A549 (cell line): ENCODE data around the gene APC2. TPM values are rescaled to one million over a fixed set of nuclear protein-coding genes. Genes with fewer than 3 reads are reported as not detected.
A peak's percentile ranks its signal among the peaks of the same experiment; 100 is the strongest.

Source experiments
- ATAC-seq, 2 experiments: fragments of 200-7000 bp in 1 of 2; fragments of >200 bp in 1 of 2; cut with Nextera tagmentation in 1 of 2; cut with Tn5 transposase in 1 of 2; 3 replicates each; pipeline versions ENCODE4 v1.8.0 to v1.9.1; 2018 to 2020; ENCODE audit warnings: mild to moderate bottlenecking in 1 of 2, moderate library complexity in 1 of 2
- CTCF ChIA-PET: fragments of 300-600 bp; sonication (Branson Sonifier 250); formaldehyde crosslinking; extraction: SDS; loops from one replicate; lab custom pipeline; 2021; ENCODE audit warnings: antibody characterized with exemption, inconsistent platforms; lab: Yijun Ruan, JAX
- POLR2A ChIA-PET: fragments of 350-600 bp; formaldehyde crosslinking; extraction: SDS; loops from one replicate; lab custom pipeline; 2021; ENCODE audit warnings: antibody characterized with exemption, inconsistent platforms; lab: Yijun Ruan, JAX
- DNase-seq, 2 experiments: peaks; one replicate each; pipeline versions ENCODE4 v3.0.0 to v3.0.0-alpha.2; 2011 to 2016; ENCODE audit warnings: low read depth in 1 of 2, low spot score in 1 of 2
- FAIRE-seq: peaks from 2 replicates; lab custom pipeline; 2011; peaks lifted over from hg19 to GRCh38; lab: Jason Lieb, UNC
- H3K27ac ChIP-seq, 2 experiments: fragments of >200 bp; sonication (Bioruptor Twin); formaldehyde crosslinking; 3 replicates each; pipeline ENCODE4 v1.5.1; 2016 to 2017
- H3K4me1 ChIP-seq: fragments of >200 bp; sonication (Bioruptor Twin); formaldehyde crosslinking; 3 replicates; pipeline ENCODE4 v1.6.1; 2016
- H3K4me2 ChIP-seq: fragments of >200 bp; sonication (Bioruptor Twin); formaldehyde crosslinking; 3 replicates; pipeline ENCODE4 v1.6.1; 2016
- H3K4me3 ChIP-seq: fragments of >200 bp; sonication (Bioruptor Twin); formaldehyde crosslinking; 3 replicates; pipeline ENCODE4 v1.5.1; 2016
- H3K9me3 ChIP-seq: fragments of >200 bp; sonication (Bioruptor Twin); formaldehyde crosslinking; 3 replicates; pipeline ENCODE4 v1.6.1; 2016
- BHLHE40 ChIP-seq: IDR thresholded peaks from 2 replicates; pipeline ENCODE4 v1.6.1; 2012; ENCODE audit warnings: low read depth, low read length, inconsistent platforms
- CBX2 ChIP-seq: fragments of 200-600 bp; sonication (generic); IDR thresholded peaks from 2 replicates; pipeline ENCODE4 v1.6.1; 2016; ENCODE audit warnings: low read depth, mild to moderate bottlenecking, borderline replicate concordance
- CEBPB ChIP-seq, 2 experiments: fragments of >200 bp in 1 of 2; sonication (Bioruptor Twin) in 1 of 2; formaldehyde crosslinking in 1 of 2; IDR thresholded peaks; 2 replicates each; pipeline ENCODE4 v1.6.1; 2012 to 2016
- CHD2 ChIP-seq: fragments of 150-350 bp; IDR thresholded peaks from 2 replicates; pipeline ENCODE4 v1.6.1; 2014; ENCODE audit warnings: low read length; ENCODE audit not compliant: partially characterized antibody
- EHMT2 ChIP-seq: fragments of 200-600 bp; sonication (generic); IDR thresholded peaks from 2 replicates; pipeline ENCODE4 v1.6.1; 2016; ENCODE audit warnings: antibody characterized with exemption, low read depth, mild to moderate bottlenecking, moderate library complexity
- ELK1 ChIP-seq: fragments of 150-350 bp; IDR thresholded peaks from 2 replicates; pipeline ENCODE4 v1.6.1; 2014; ENCODE audit warnings: low read depth, mild to moderate bottlenecking, low read length
- FOSB ChIP-seq: fragments of 250-450 bp; sonication (Bioruptor Pico); IDR thresholded peaks from 2 replicates; pipeline ENCODE4 v1.5.0; 2020; ENCODE audit warnings: mild to moderate bottlenecking, moderate library complexity
- FOXS1 ChIP-seq: fragments of 250-450 bp; sonication (Bioruptor Pico); IDR thresholded peaks from 2 replicates; pipeline ENCODE4 v1.5.0; 2020; ENCODE audit warnings: mild to moderate bottlenecking, moderate library complexity
- HES2 ChIP-seq: fragments of >200 bp; sonication (Bioruptor Twin); formaldehyde crosslinking; IDR thresholded peaks from 2 replicates; pipeline ENCODE4 v1.6.1; 2016
- JUN ChIP-seq, 2 experiments: fragments of >200 bp; sonication (Bioruptor Twin); formaldehyde crosslinking; IDR thresholded peaks; 2 replicates in 1 of 2; 3 replicates in 1 of 2; pipeline ENCODE4 v1.6.1; 2016 to 2017
- KDM5A ChIP-seq: fragments of 200-600 bp; sonication (generic); IDR thresholded peaks from 2 replicates; pipeline ENCODE4 v1.6.1; 2016; ENCODE audit warnings: antibody characterized with exemption, mild to moderate bottlenecking
- NR3C1 ChIP-seq: fragments of >200 bp; sonication (Bioruptor Twin); formaldehyde crosslinking; IDR thresholded peaks from 3 replicates; pipeline ENCODE4 v1.6.1; 2017
- PHF8 ChIP-seq: fragments of 200-600 bp; sonication (generic); IDR thresholded peaks from 2 replicates; pipeline ENCODE4 v1.6.1; 2016; ENCODE audit warnings: low read depth, mild to moderate bottlenecking, antibody characterized with exemption, moderate library complexity, borderline replicate concordance
- POLR2A ChIP-seq: IDR thresholded peaks from 2 replicates; pipeline ENCODE4 v1.6.1; 2012; ENCODE audit warnings: mild to moderate bottlenecking, low read length
- POLR2AphosphoS2 ChIP-seq: conservative IDR thresholded peaks from 2 replicates; pipeline ENCODE4 v1.6.1; 2012; ENCODE audit warnings: low read length, improper control_type of control experiment, inconsistent platforms
- REST ChIP-seq: fragments of 200-600 bp; sonication (generic); IDR thresholded peaks from 2 replicates; pipeline ENCODE4 v1.6.1; 2016; ENCODE audit warnings: antibody characterized with exemption, mild to moderate bottlenecking, moderate library complexity
- SMC3 ChIP-seq: fragments of >200 bp; sonication (Bioruptor Twin); formaldehyde crosslinking; IDR thresholded peaks from 3 replicates; pipeline ENCODE4 v1.6.1; 2018; ENCODE audit warnings: inconsistent platforms
- TFCP2L1 ChIP-seq: fragments of 250-450 bp; sonication (Bioruptor Pico); IDR thresholded peaks from 2 replicates; pipeline ENCODE4 v1.5.0; 2021; ENCODE audit warnings: mild to moderate bottlenecking
- TP53 ChIP-seq: fragments of 250-450 bp; sonication (Bioruptor Pico); IDR thresholded peaks from 2 replicates; pipeline ENCODE4 v1.5.0; 2021; ENCODE audit warnings: mild to moderate bottlenecking, moderate library complexity
- USF2 ChIP-seq: fragments of 450-650 bp; IDR thresholded peaks from 2 replicates; pipeline ENCODE4 v1.6.1; 2014; ENCODE audit warnings: antibody characterized with exemption
- ZNF302 ChIP-seq: fragments of 250-450 bp; sonication (Bioruptor Pico); IDR thresholded peaks from 2 replicates; pipeline ENCODE4 v1.9.0; 2021; ENCODE audit warnings: inconsistent platforms, mild to moderate bottlenecking, moderate library complexity
- ZSCAN20 ChIP-seq: fragments of 250-450 bp; sonication (Bioruptor Pico); IDR thresholded peaks from 2 replicates; pipeline ENCODE4 v1.8.0; 2022; ENCODE audit warnings: mild to moderate bottlenecking, moderate library complexity
- WGBS: methylation state at CpG from one replicate; pipeline ENCODE4 v1.1.6; 2017; ENCODE audit errors: missing lambda C conversion rate; 5-methylcytosine and 5-hydroxymethylcytosine counted together
- polyA plus RNA-seq, 4 experiments: library from polyadenylated mRNA; depleted of rRNA in 3 of 4; stranded (reverse); fragments of >200 nt; fragmentation: RNase III in 1 of 4; extraction: RNeasy Plus Mini Kit Qiagen cat#74134 plus additional on column Dnase treatment in 1 of 4; gene quantifications; 2 replicates in 3 of 4; 3 replicates in 1 of 4; pipeline ENCODE4 v1.2.3, GENCODE V29; 2011 to 2017

The APC2 gene
- polyA plus RNA-seq, 2 of the 4 experiments (the other 2 are of a cell fraction): 0.36 to 1.6 TPM

GRCh38 chr19:1409204-1410005 is 40.5 kb upstream of the APC2 start:
- peaks cover 18% of the 10 kb centered on the region; the same call in 2 of the 3 replicates for H3K4me1 ChIP-seq
- TF ChIP-seq ZNF302 (no peak), POLR2AphosphoS2 (no peak), TP53 (CRISPR knock-in tag) (no peak), TFCP2L1 (CRISPR knock-in tag) (no peak), ELK1 (no peak), CBX2 (no peak), SMC3 (no peak), BHLHE40 (no peak), JUN (IDR thresholded peaks at IDR 0.05) (no peak), EHMT2 (no peak), ZSCAN20 (no peak), CEBPB (IDR thresholded peaks at IDR 0.05) (no peak), FOXS1 (CRISPR knock-in tag) (no peak)
- ChIA-PET POLR2A (no interaction called here), CTCF (interaction anchor here (0.9 to 1.9 kb wide), 4 partner anchors 14 to 131 kb away, joined by 3 to 4 read pairs (median 4); no protein-coding TSS in a partner anchor)
- DNase-seq: no peak
- peak overlapping the region; percentile 77 for H3K4me2 ChIP-seq
- H3K4me3 ChIP-seq: peak overlapping the region; percentile 90
- FAIRE-seq: no peak
- H3K9me3 ChIP-seq: no peaks in the 10 kb centered on the region
- no peak for ATAC-seq
- peak overlapping the region; percentile 100; a peak in 4 of 6 replicates for H3K27ac ChIP-seq
- 74% methylated on average over 8 of the region's 33 CpGs for WGBS

GRCh38 chr19:1410136-1410786 is 39.7 kb upstream of the APC2 start:
- POLR2A ChIA-PET: no interaction called here
- DNase-seq: no peak
- ATAC-seq: no peak
- no peak overlapping the region for H3K4me3 ChIP-seq
- CTCF ChIA-PET: interaction anchor here (0.9 to 1.9 kb wide), 4 partner anchors 13 to 132 kb away, joined by 3 to 4 read pairs (median 4); no protein-coding TSS in a partner anchor
- FAIRE-seq: no peak
- H3K27ac ChIP-seq: no peak overlapping the region
- H3K4me1 ChIP-seq: peaks cover 23% of the 10 kb centered on the region
- peak overlapping the region; percentile 77 for H3K4me2 ChIP-seq
- H3K9me3 ChIP-seq: no peaks in the 10 kb centered on the region
- 97% methylated on average over 12 of the region's 23 CpGs for WGBS
- no peak for TF ChIP-seq SMC3
- no peak for TF ChIP-seq PHF8
- no peak for TF ChIP-seq KDM5A
- TF ChIP-seq HES2: no peak
- TF ChIP-seq USF2: no peak
- no peak for TF ChIP-seq NR3C1
- TF ChIP-seq REST: no peak
- TF ChIP-seq JUN (IDR thresholded peaks at IDR 0.05): no peak
- no peak for TF ChIP-seq POLR2A
- TF ChIP-seq ZNF302: no peak
- TF ChIP-seq FOSB (CRISPR knock-in tag): no peak
- no peak for TF ChIP-seq CHD2
